GM23338 (cell line): ENCODE measurements around the gene IQGAP1. TPM values are rescaled to one million over a fixed set of nuclear protein-coding genes. Genes with fewer than 3 reads are reported as not detected.
A peak's percentile ranks its signal among the peaks of the same experiment; 100 is the strongest.

Source experiments
- ATAC-seq: fragments of 200-7000 bp; cut with Tn5 transposase; 3 replicates; pipeline ENCODE4 v1.9.1; 2020
- DNase-seq: peaks from one replicate; pipeline ENCODE4 v3.0.0-alpha.2; 2015; ENCODE audit warnings: low spot score
- H2AFZ ChIP-seq: fragments of 200-600 bp; sonication (generic); 2 replicates; pipeline ENCODE4 v1.8.0; 2016; ENCODE audit warnings: antibody characterized with exemption, mild to moderate bottlenecking, moderate library complexity
- H3F3A ChIP-seq: fragments of 200-600 bp; sonication (generic); replicated peaks from 2 replicates; pipeline ENCODE4 v1.8.0; 2017; ENCODE audit warnings: antibody characterized with exemption, mixed run types, low read depth
- H3K27ac ChIP-seq: fragments of 200-600 bp; sonication (generic); 2 replicates; pipeline ENCODE4 v1.6.1; 2016; ENCODE audit warnings: low read depth
- H3K27me3 ChIP-seq: fragments of 200-600 bp; sonication (generic); 2 replicates; pipeline ENCODE4 v1.8.0; 2016; ENCODE audit warnings: mild to moderate bottlenecking, mixed run types, moderate library complexity; ENCODE audit not compliant: insufficient read depth
- H3K36me3 ChIP-seq: fragments of 200-600 bp; sonication (generic); 2 replicates; pipeline ENCODE4 v1.8.0; 2016; ENCODE audit warnings: mild to moderate bottlenecking; ENCODE audit not compliant: insufficient read depth
- H3K4me1 ChIP-seq: fragments of 200-600 bp; sonication (generic); 2 replicates; pipeline ENCODE4 v1.8.0; 2016; ENCODE audit warnings: mild to moderate bottlenecking, moderate library complexity; ENCODE audit not compliant: insufficient read depth
- H3K4me2 ChIP-seq: fragments of 200-600 bp; sonication (generic); 2 replicates; pipeline ENCODE4 v1.7.1; 2017; ENCODE audit warnings: mixed run types
- H3K4me3 ChIP-seq: fragments of 200-600 bp; sonication (generic); 2 replicates; pipeline ENCODE4 v1.6.1; 2016; ENCODE audit warnings: mixed run types
- H3K79me2 ChIP-seq: fragments of 200-600 bp; sonication (generic); replicated peaks from 2 replicates; pipeline ENCODE4 v1.8.0; 2017; ENCODE audit warnings: mild to moderate bottlenecking; ENCODE audit not compliant: insufficient read depth
- H3K9me2 ChIP-seq: fragments of 200-600 bp; sonication (generic); 2 replicates; pipeline ENCODE4 v1.8.0; 2017; ENCODE audit not compliant: insufficient read depth
- H4K20me1 ChIP-seq: fragments of 200-600 bp; sonication (generic); replicated peaks from 2 replicates; pipeline ENCODE4 v1.8.0; 2017; ENCODE audit warnings: mild to moderate bottlenecking; ENCODE audit not compliant: insufficient read depth
- H3K27ac Mint-ChIP-seq: 2 replicates; pipeline ENCODE4 v1.8.0; 2020; ENCODE audit warnings: inconsistent platforms, mild to moderate bottlenecking, moderate library complexity, mixed read lengths
- H3K27me3 Mint-ChIP-seq: 3 replicates; pipeline ENCODE4 v1.8.0; 2022; ENCODE audit warnings: low read depth, mild to moderate bottlenecking, moderate library complexity, mixed read lengths, inconsistent platforms; ENCODE audit not compliant: insufficient read depth, poor library complexity
- H3K36me3 Mint-ChIP-seq: 3 replicates; pipeline ENCODE4 v1.8.0; 2021; ENCODE audit warnings: low read depth, mild to moderate bottlenecking, inconsistent platforms, moderate library complexity, mixed read lengths
- H3K4me1 Mint-ChIP-seq: 3 replicates; pipeline ENCODE4 v1.8.0; 2020; ENCODE audit warnings: mild to moderate bottlenecking, inconsistent platforms, mixed read lengths
- H3K4me3 Mint-ChIP-seq: 3 replicates; pipeline ENCODE4 v1.8.0; 2021; ENCODE audit warnings: moderate library complexity, mild to moderate bottlenecking, inconsistent platforms, mixed read lengths
- H3K9me3 Mint-ChIP-seq: 3 replicates; pipeline ENCODE4 v1.8.0; 2020; ENCODE audit warnings: moderate library complexity, mild to moderate bottlenecking, inconsistent platforms, mixed read lengths
- CREB1 ChIP-seq: fragments of 250-450 bp; sonication (Bioruptor Pico); IDR thresholded peaks from 2 replicates; pipeline ENCODE4 v1.5.0; 2020; ENCODE audit warnings: low read depth, mild to moderate bottlenecking, moderate library complexity
- NANOG ChIP-seq: IDR thresholded peaks from 2 replicates; pipeline ENCODE4 v1.6.1; 2016; ENCODE audit warnings: antibody characterized with exemption, borderline replicate concordance
- polyA plus RNA-seq: library from polyadenylated mRNA; unstranded; fragments of >200 nt; fragmentation: Nextera tagmentation; extraction: Ambion mirVana; gene quantifications from 2 replicates; pipeline ENCODE4 v1.2.1, GENCODE V29; 2016
- total RNA-seq: library from RNA; depleted of rRNA; stranded (reverse); fragments of >200 nt; shearing (Covaris generic); gene quantifications from 2 replicates; pipeline ENCODE4 v1.2.3, GENCODE V29; 2014
- TF ChIP-seq, protein P1 (sequence below), 2 experiments: fragments of 200-600 bp in 1 of 2; sonication (generic) in 1 of 2; conservative IDR thresholded peaks; 2 replicates each; pipeline versions ENCODE4 v1.5.1 to v1.6.1; 2016 to 2017; ENCODE audit warnings: antibody characterized with exemption in 2 of 2, low read depth in 2 of 2, mild to moderate bottlenecking in 2 of 2, moderate library complexity in 1 of 2
- TF ChIP-seq, protein P2 (sequence below): IDR thresholded peaks from one replicate; pipeline ENCODE4 v1.6.1; 2018; ENCODE audit warnings: antibody characterized with exemption; ENCODE audit not compliant: unreplicated experiment
- TF ChIP-seq, protein P3 (sequence below): fragments of 250-450 bp; sonication (Bioruptor Pico); IDR thresholded peaks from 2 replicates; pipeline ENCODE4 v1.5.0; 2020; ENCODE audit warnings: mild to moderate bottlenecking, moderate library complexity

Gene IQGAP1
- total and polyA plus RNA-seq, 2 experiments from 2014 or later, result 92.7 to 159 TPM

DNA sequence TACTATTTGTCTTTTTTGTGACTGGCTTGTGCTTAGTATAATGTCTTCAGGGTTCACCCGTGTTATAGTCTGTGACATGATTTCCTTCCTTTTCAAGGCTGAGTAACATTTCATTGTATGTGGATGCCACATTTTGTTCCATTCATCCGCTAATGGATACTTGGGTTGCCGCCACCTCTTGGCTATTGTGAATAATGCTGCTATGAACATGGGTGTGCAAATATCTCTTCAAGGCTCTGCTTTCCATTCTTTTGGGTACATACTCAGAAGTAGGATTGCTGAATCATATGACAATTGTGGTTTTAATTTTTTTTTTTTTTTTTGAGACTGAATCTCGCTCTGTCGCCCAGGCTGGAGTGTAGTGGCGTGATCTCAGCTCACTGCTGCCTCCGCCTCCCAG, 157.1 kb downstream of the IQGAP1 start:
- Histone ChIP-seq H3K27ac (no peak overlapping the region), H2AFZ (no peak overlapping the region), H3K4me2 (no peak overlapping the region), H3K79me2 (no peaks in the 10 kb centered on the region), H3K36me3 (no peaks in the 10 kb centered on the region), H3K27me3 (no peaks in the 10 kb centered on the region), H3K9me2 (no peaks in the 10 kb centered on the region), H3K4me1 (no peaks in the 10 kb centered on the region), H3K4me3 (no peak overlapping the region), H3F3A (no peaks in the 10 kb centered on the region), H4K20me1 (no peaks in the 10 kb centered on the region)
- no peak for DNase-seq
- TF ChIP-seq, protein P1, sequence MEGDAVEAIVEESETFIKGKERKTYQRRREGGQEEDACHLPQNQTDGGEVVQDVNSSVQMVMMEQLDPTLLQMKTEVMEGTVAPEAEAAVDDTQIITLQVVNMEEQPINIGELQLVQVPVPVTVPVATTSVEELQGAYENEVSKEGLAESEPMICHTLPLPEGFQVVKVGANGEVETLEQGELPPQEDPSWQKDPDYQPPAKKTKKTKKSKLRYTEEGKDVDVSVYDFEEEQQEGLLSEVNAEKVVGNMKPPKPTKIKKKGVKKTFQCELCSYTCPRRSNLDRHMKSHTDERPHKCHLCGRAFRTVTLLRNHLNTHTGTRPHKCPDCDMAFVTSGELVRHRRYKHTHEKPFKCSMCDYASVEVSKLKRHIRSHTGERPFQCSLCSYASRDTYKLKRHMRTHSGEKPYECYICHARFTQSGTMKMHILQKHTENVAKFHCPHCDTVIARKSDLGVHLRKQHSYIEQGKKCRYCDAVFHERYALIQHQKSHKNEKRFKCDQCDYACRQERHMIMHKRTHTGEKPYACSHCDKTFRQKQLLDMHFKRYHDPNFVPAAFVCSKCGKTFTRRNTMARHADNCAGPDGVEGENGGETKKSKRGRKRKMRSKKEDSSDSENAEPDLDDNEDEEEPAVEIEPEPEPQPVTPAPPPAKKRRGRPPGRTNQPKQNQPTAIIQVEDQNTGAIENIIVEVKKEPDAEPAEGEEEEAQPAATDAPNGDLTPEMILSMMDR (conservative IDR thresholded peaks at IDR 0.05; ENCODE audit: low read depth in 2 of 2), result peak; percentile 40 to 41
- TF ChIP-seq, protein P2, sequence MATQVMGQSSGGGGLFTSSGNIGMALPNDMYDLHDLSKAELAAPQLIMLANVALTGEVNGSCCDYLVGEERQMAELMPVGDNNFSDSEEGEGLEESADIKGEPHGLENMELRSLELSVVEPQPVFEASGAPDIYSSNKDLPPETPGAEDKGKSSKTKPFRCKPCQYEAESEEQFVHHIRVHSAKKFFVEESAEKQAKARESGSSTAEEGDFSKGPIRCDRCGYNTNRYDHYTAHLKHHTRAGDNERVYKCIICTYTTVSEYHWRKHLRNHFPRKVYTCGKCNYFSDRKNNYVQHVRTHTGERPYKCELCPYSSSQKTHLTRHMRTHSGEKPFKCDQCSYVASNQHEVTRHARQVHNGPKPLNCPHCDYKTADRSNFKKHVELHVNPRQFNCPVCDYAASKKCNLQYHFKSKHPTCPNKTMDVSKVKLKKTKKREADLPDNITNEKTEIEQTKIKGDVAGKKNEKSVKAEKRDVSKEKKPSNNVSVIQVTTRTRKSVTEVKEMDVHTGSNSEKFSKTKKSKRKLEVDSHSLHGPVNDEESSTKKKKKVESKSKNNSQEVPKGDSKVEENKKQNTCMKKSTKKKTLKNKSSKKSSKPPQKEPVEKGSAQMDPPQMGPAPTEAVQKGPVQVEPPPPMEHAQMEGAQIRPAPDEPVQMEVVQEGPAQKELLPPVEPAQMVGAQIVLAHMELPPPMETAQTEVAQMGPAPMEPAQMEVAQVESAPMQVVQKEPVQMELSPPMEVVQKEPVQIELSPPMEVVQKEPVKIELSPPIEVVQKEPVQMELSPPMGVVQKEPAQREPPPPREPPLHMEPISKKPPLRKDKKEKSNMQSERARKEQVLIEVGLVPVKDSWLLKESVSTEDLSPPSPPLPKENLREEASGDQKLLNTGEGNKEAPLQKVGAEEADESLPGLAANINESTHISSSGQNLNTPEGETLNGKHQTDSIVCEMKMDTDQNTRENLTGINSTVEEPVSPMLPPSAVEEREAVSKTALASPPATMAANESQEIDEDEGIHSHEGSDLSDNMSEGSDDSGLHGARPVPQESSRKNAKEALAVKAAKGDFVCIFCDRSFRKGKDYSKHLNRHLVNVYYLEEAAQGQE, result no peak
- TF ChIP-seq CREB1 (no peak), NANOG (no peak)
- TF ChIP-seq, protein P3, sequence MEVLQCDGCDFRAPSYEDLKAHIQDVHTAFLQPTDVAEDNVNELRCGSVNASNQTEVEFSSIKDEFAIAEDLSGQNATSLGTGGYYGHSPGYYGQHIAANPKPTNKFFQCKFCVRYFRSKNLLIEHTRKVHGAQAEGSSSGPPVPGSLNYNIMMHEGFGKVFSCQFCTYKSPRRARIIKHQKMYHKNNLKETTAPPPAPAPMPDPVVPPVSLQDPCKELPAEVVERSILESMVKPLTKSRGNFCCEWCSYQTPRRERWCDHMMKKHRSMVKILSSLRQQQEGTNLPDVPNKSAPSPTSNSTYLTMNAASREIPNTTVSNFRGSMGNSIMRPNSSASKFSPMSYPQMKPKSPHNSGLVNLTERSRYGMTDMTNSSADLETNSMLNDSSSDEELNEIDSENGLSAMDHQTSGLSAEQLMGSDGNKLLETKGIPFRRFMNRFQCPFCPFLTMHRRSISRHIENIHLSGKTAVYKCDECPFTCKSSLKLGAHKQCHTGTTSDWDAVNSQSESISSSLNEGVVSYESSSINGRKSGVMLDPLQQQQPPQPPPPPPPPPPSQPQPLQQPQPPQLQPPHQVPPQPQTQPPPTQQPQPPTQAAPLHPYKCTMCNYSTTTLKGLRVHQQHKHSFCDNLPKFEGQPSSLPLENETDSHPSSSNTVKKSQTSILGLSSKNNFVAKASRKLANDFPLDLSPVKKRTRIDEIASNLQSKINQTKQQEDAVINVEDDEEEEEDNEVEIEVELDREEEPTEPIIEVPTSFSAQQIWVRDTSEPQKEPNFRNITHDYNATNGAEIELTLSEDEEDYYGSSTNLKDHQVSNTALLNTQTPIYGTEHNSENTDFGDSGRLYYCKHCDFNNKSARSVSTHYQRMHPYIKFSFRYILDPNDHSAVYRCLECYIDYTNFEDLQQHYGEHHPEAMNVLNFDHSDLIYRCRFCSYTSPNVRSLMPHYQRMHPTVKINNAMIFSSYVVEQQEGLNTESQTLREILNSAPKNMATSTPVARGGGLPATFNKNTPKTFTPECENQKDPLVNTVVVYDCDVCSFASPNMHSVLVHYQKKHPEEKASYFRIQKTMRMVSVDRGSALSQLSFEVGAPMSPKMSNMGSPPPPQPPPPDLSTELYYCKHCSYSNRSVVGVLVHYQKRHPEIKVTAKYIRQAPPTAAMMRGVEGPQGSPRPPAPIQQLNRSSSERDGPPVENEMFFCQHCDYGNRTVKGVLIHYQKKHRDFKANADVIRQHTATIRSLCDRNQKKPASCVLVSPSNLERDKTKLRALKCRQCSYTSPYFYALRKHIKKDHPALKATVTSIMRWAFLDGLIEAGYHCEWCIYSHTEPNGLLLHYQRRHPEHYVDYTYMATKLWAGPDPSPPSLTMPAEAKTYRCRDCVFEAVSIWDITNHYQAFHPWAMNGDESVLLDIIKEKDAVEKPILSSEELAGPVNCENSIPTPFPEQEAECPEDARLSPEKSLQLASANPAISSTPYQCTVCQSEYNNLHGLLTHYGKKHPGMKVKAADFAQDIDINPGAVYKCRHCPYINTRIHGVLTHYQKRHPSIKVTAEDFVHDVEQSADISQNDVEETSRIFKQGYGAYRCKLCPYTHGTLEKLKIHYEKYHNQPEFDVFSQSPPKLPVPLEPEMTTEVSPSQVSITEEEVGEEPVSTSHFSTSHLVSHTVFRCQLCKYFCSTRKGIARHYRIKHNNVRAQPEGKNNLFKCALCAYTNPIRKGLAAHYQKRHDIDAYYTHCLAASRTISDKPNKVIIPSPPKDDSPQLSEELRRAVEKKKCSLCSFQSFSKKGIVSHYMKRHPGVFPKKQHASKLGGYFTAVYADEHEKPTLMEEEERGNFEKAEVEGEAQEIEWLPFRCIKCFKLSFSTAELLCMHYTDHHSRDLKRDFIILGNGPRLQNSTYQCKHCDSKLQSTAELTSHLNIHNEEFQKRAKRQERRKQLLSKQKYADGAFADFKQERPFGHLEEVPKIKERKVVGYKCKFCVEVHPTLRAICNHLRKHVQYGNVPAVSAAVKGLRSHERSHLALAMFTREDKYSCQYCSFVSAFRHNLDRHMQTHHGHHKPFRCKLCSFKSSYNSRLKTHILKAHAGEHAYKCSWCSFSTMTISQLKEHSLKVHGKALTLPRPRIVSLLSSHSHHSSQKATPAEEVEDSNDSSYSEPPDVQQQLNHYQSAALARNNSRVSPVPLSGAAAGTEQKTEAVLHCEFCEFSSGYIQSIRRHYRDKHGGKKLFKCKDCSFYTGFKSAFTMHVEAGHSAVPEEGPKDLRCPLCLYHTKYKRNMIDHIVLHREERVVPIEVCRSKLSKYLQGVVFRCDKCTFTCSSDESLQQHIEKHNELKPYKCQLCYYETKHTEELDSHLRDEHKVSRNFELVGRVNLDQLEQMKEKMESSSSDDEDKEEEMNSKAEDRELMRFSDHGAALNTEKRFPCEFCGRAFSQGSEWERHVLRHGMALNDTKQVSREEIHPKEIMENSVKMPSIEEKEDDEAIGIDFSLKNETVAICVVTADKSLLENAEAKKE, result no peak
- Mint-ChIP-seq H3K36me3 (no peaks in the 10 kb centered on the region), H3K4me3 (no peak overlapping the region), H3K27ac (no peak overlapping the region), H3K4me1 (no peaks in the 10 kb centered on the region), H3K9me3 (no peaks in the 10 kb centered on the region), H3K27me3 (peaks cover 1% of the 10 kb centered on the region)
- ATAC-seq, result no peak
